ENCODE measurements around the gene DUSP18. TPM values are rescaled to one million over a fixed set of nuclear protein-coding genes. Genes with fewer than 3 reads are reported as not detected.

The DUSP18 gene
- total and polyA plus RNA-seq, 9 of the 15 experiments (the other 6 are each of a cell fraction or from before 2014, with no cell fraction given) = 1.00 to 3.7 (median 1.5) TPM

- no peak for TF ChIP-seq SNAPC5 (CRISPR knock-in tag; IDR thresholded peaks at IDR 0.05)
- no peak for TF ChIP-seq STAT5A (IDR thresholded peaks at IDR 0.05; ENCODE audit: borderline replicate concordance, low read length)
- TF ChIP-seq GABPA (tag; conservative IDR thresholded peaks at IDR 0.05; ENCODE audit: low read depth) = no peak
- TF ChIP-seq ZNF354B (CRISPR knock-in tag; IDR thresholded peaks at IDR 0.05) = no peak
- no peak for TF ChIP-seq ETV1 (tag; conservative IDR thresholded peaks at IDR 0.05; ENCODE audit: low read depth)
- TF ChIP-seq EWSR1 (IDR thresholded peaks at IDR 0.05; ENCODE audit: borderline replicate concordance, low read depth, partially characterized antibody) = no peak
- 0 out of 2 replicates have a peak, but pooled peaks have one; percentile 49 for TF ChIP-seq E2F5 (CRISPR knock-in tag; IDR thresholded peaks at IDR 0.05)
- TF ChIP-seq HSF4 (CRISPR knock-in tag; IDR thresholded peaks at IDR 0.05; ENCODE audit: borderline replicate concordance) = no peak
- no peak for TF ChIP-seq ZNF316 (IDR thresholded peaks at IDR 0.05)
- TF ChIP-seq ZBTB17 (CRISPR knock-in tag; IDR thresholded peaks at IDR 0.05) = no peak
- no peak for TF ChIP-seq ZNF134 (CRISPR knock-in tag; conservative IDR thresholded peaks at IDR 0.05)
- no peak for TF ChIP-seq NFXL1 (CRISPR knock-in tag; IDR thresholded peaks at IDR 0.05)
- TF ChIP-seq RCOR1 (IDR thresholded peaks at IDR 0.05; ENCODE audit: borderline replicate concordance in 1 of 2, low read depth in 2 of 2, low read length in 2 of 2) = no peak
- TF ChIP-seq E2F3 (CRISPR knock-in tag; IDR thresholded peaks at IDR 0.05) = no peak
- no peak for TF ChIP-seq TOE1 (IDR thresholded peaks at IDR 0.05; ENCODE audit: borderline replicate concordance)
- no peak for TF ChIP-seq TOE1 (CRISPR knock-in tag; IDR thresholded peaks at IDR 0.05; ENCODE audit: borderline replicate concordance, low read depth)
- TF ChIP-seq NR2F6 (CRISPR knock-in tag; IDR thresholded peaks at IDR 0.05) = no peak
- no peak for TF ChIP-seq TCFL5 (CRISPR knock-in tag; conservative IDR thresholded peaks at IDR 0.05)
- TF ChIP-seq FOXA1 (IDR thresholded peaks at IDR 0.05; ENCODE audit: borderline replicate concordance) = no peak
- no peak for TF ChIP-seq ERF (CRISPR knock-in tag; IDR thresholded peaks at IDR 0.05)
- peak; percentile 67; the same call in 1 of the 2 replicates for TF ChIP-seq PHF8 (IDR thresholded peaks at IDR 0.05; ENCODE audit: borderline replicate concordance, low read length)
- no peak for TF ChIP-seq KLF13 (tag; IDR thresholded peaks at IDR 0.05; ENCODE audit: borderline replicate concordance, low read depth)
- no peak for TF ChIP-seq CHD1 (IDR thresholded peaks at IDR 0.05; ENCODE audit: low read length)
- TF ChIP-seq HDAC3 (IDR thresholded peaks at IDR 0.05; ENCODE audit: borderline replicate concordance, partially characterized antibody) = no peak
- TF ChIP-seq RBM14 (IDR thresholded peaks at IDR 0.05; ENCODE audit: borderline replicate concordance, insufficient read depth, low read depth, low read length) = no peak
- no peak for TF ChIP-seq ATF6 (CRISPR knock-in tag; IDR thresholded peaks at IDR 0.05)
- no peak for TF ChIP-seq HNRNPUL1 (IDR thresholded peaks at IDR 0.05; ENCODE audit: low read length)
Observed at GRCh38 chr22:30635273-30636225, 32.1 kb downstream of the DUSP18 start, which contains the start of gene SLC35E4 (continued).

All from K562 (cell line).